GM21825 (cell line): ENCODE measurements around the gene HOXA2.
A peak's percentile ranks its signal among the peaks of the same experiment; 100 is the strongest.

Source experiments
- ATAC-seq: cut with Tn5 transposase; IDR thresholded peaks from one replicate; pipeline ENCODE4 v1.9.1; 2021; ENCODE audit warnings: mild to moderate bottlenecking, moderate library complexity; ENCODE audit not compliant: unreplicated experiment

The HOXA2 gene

DNA sequence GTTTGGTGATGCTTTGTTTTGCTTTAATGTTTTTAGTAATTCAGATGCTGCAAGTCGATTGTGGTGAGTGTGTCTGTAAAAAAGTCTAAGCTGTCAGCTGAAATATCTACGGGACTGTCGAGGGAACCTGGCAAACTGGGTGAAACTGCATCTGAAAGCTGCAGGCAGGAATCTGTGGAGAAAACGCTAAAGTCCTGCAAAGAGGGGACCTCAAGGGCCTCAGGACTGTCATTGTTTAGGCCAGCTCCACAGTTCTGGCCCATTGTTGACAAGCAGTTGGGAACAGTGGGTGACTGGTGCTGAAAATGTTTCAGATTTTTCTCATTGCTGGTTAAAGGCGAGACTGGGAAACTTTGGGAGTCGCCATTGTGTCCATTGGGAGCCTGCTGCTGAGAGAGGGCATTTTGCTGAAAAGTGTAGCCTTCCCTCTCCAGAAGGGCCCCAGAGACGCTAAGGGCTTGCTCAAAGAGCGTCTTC lies 1.8 kb downstream of the HOXA2 start:
- ATAC-seq = no peak

DNA sequence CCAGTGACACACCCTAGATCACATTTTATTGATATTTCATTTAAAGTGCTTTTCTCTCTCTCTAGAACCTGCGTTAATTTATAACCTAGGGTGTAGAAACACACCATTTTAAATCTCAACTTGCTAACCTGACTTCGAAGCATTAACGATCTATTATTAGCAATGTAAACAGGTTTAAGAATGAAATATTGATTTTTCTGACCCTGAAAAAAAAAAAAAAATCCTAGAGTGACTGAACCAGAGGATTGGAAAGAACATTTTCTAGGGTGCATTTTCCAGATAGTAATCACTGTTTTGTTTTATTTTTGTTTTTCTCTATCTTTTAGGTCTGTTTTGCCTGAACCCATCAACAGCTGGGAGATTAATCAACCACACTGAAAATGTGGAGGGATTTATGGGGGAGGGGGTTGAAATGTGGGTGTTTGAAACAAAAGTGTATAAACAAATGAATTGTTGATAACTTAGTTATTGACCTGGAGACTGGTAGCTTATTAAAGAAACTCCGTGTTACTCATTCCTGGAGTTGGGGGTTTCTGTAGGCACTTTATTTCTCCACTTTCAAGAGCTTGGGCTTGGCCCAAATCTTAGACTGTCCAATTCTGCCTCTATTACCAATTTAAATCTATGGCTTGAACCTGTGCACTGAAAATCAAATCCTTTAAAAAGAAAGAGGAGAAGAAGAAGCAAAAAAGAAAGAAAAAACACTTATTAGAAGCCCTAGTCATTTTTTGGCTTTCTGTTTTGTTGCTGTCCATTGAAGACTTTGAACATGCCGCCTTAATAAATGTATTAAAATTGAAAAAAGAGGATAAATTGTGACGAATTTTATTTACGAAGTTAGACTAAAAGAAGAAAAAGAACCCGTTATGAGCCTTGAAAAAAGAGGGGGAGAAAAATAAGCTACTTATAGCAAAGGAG lies 2.8 kb downstream of the HOXA2 start:
- no peak for ATAC-seq

GRCh38 chr7:27098578-27099451 lies 3.7 kb downstream of the HOXA2 start:
- ATAC-seq = no peak

GRCh38 chr7:27097686-27098577 lies 4.6 kb downstream of the HOXA2 start:
- no peak for ATAC-seq

- ATAC-seq = no peak
Observed at GRCh38 chr7:27096768-27097514, 5.5 kb downstream of the HOXA2 start.

DNA sequence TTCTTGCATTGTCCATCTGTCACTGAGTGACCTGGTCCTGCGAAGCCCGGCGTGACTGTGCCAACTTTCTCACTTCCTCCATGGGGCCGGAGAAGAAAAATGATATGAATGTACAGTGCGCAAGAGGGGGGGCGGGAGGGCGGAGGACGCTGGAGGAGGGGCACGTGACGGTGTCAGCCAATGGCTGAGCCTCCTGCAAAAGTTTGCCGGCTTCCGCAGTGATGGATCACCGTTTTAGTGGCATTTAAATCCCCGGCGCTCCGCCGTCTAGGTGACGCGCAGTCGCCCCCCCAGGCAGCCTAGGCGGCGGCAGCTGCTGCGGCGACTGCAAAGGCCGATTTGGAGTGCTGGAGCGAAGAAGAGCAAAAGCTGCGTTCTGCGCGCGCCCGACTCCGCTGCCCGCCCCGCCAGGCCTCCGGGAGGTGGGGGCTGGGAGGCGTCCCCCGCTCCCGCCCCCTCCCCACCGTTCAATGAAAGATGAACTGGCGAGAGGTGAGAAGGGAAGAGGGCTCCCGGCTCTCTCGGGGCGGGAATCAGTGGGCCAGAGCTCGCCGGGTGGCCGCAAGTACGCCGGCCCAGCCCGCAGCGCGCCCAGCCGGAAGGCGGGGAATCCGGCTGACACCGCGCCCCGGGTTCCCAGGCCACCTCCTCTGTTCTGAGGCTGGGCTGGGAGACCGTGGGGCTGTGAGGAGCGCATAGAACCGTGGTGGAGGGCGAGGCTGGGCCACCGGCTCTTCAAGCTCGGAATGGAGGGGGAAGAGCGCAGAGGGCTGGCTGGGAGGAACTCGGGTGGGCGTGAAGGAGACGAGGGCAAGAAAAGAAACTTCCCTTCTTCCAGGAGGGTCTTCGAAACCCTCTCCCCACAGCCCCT lies 6.4 kb downstream of the HOXA2 start, which contains the start of gene HOXA1:
Gene HOXA1 (minus strand): TSS at position 104 of the 871 bp plus-strand sequence. CDS start 88 bp downstream, at position 16.
- peak; percentile 85 for ATAC-seq

- no peak for ATAC-seq
Observed at GRCh38 chr7:27095050-27095896, 7.2 kb downstream of the HOXA2 start.

DNA sequence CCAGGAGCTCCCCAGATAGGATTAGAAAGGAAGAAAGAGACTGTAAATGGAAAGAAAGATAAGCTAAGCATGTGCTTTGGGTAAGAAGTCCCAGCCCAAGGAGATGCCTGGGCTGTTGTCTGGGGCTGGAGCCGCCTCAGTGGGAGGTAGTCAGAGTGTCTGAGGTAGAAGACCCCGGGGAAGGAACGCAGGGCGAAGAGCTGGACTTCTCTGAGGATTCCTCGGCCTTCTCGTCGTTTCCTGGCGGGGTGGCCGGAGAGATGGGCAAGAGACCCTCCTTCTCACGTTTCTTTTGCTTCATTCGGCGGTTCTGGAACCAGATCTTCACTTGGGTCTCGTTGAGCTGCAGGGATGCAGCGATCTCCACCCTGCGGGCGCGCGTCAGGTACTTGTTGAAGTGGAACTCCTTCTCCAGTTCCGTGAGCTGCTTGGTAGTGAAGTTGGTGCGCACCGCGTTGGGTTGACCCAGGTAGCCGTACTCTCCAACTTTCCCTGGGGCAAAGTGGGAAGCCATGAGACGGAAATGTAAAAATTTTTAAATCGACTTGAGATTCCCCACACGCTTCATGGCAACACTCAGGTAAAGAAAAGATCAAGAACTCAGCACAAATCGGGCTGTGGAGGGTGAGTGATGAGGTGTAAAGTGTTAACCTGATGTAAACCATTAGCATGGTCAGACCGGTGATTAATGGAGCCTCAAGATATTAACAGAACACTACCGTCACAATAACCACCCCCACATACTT lies 8.0 kb downstream of the HOXA2 start:
- ATAC-seq = no peak

DNA sequence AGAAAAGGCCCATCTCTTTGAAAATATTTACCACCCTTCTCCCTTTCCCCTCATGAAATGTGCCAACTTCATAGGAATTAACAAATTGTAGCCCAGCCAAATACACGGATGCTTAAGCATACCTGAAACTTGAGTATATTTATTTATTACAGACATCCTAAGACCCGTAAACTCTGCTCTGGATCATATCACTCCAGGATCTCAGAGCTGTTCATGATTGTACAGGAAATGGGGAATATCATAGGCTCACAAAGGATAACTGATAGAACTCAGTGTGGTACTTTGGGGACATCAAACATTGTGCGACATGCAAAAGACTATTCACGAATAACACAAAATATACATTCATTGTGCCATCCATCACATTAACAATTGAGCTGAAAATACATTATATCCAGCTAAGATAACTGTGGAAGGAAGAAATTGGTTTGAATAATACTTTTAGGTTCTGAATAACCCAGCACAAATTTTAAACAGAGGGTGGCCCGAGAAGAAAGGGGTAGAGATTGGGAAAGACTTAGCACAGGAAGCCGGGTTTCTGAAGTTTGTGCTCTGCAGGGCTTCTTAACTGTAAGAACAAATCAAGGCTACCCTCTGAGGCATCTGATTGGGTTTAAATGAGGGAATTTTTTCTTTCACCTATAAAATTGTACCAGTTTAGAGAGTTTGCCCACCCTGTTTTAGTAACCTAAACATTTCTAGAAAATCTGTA lies 9.1 kb downstream of the HOXA2 start:
- ATAC-seq = no peak

GRCh38 chr7:27092819-27093110 lies 9.7 kb downstream of the HOXA2 start:
- ATAC-seq = no peak

DNA sequence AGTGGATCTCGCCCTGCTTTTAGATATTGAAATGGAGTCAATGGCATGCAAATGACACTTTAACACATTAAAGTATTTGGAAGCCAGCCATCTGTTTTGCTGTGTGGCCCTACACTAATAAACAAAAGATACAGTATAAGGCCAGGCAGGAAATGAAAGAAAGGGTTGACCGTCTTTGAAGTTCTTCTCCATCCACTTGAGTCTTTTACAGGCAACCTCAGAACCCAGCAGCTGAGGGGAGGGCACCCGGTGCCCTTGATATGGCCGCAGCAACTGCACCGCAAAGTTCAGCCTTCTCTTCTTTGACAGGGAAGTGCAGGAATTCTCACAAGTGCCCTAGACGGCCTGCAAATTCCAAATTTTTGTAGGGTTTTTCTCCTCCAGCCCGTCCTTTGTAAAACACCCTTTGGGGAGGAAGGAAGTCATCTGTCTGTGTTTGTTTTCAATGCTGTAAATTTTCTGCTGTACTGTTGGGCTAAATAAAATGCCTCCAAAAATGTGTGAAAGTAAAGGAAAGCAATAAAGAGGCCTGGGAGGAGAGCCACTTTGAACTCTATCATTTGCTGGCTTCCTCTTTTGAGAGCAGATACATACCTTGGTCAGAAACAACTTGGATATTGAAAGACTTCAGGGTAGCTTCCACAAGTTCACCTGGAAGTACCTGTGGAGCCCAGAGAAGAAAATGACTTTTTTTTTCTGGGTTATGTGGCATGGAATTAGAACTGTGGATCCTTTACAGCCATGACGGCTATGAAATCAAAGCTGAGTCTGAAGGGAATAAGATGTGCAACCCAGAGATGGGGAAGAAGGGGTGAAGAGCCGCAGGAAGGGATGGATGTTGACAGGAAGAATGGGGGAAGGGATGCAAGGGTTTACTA lies 10.3 kb downstream of the HOXA2 start:
- ATAC-seq = no peak

DNA sequence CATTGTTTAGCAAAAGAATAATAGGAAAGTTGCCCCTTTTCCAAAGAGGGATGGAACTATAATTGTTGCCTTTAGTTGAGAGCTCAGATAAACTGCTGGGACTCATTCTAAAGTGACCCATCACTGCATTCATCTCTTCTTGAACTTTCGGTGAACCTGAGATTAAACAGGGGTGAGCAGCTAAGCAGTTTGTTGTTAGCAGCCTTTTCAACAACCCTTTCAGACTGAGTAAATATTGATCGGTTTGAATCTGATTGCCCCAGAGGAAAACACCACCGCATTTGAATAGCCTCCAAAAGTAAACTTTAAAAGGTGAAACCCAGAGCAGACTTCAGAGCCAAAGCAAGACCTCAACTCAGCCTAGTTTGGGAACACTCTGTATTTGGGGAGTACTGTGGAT lies 11.4 kb downstream of the HOXA2 start:
- no peak for ATAC-seq

GRCh38 chr7:27088002-27088922 lies 14.2 kb downstream of the HOXA2 start:
- ATAC-seq = no peak

DNA sequence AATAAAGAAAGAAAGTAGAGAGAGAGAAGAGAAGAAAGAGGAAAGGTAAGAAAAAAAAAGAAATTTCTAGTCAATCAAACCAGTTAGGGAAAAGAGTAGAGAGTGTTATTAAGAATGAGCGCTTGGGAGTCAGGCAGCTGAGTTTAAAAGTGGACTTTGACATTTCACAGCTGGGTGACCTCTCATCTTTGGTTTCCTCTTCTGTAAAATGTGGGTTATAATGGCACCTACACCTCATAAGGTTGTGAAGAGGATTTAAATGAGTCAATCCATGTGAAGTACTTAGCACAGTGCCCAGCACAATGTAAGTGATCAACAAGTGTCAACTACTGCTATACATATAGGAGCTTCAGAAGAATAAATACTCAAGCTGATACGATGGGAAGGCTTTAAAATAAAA lies 18.8 kb downstream of the HOXA2 start:
- no peak for ATAC-seq

DNA sequence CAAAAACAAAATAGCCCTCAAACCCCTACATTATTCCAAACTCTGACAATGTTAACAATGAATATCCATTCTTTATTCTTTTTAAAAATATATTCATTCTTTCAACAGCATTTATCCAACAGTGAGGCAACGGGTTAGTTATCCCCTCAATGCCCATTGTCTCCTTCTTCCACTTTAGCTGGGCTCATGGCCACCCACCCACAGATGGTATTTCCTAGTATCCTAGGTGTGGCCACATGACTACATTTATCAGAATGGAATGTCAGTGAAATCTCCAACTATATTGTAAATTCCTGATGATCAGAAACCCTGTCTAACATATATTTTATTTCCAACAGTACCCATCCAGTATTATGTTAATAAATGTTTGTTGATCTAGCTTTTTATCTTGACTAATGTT lies 20.3 kb downstream of the HOXA2 start:
- no peak for ATAC-seq
